H1 (cell line): Measurements from ENCODE around the gene OS9. TPM values are rescaled to one million over a fixed set of nuclear protein-coding genes. Genes with fewer than 3 reads are reported as not detected.
A peak's percentile ranks its signal among the peaks of the same experiment; 100 is the strongest.

Experiments
- CTCF ChIA-PET: fragments of 300-600 bp; sonication (Branson Sonifier 250); formaldehyde crosslinking; loops from one replicate; lab custom pipeline; 2021; ENCODE audit not compliant: partially characterized antibody; lab: Charles Lee
- POLR2A ChIA-PET: fragments of 300-600 bp; sonication (Branson Sonifier 250); formaldehyde crosslinking; loops from one replicate; lab custom pipeline; 2021; ENCODE audit warnings: inconsistent platforms; ENCODE audit not compliant: partially characterized antibody; lab: Charles Lee
- DNase-seq, 2 experiments: peaks; one replicate each; pipeline versions ENCODE4 v3.0.0 to v3.0.0-alpha.2; 2010 to 2022; ENCODE audit warnings: low spot score in 2 of 2, low read depth in 1 of 2, mixed read lengths in 1 of 2
- FAIRE-seq: peaks from 2 replicates; lab custom pipeline; 2011; peaks lifted over from hg19 to GRCh38; lab: Jason Lieb, UNC
- H2AFZ ChIP-seq: 2 replicates; pipeline ENCODE4 v1.8.1; 2012; ENCODE audit warnings: low read length, inconsistent platforms
- H2AK5ac ChIP-seq: 2 replicates; pipeline ENCODE4 v1.6.1; 2013; ENCODE audit warnings: low read depth, low read length
- H2BK120ac ChIP-seq: replicated peaks from 2 replicates; pipeline ENCODE3; 2013; ENCODE audit warnings: low read depth, low read length, inconsistent platforms
- H2BK12ac ChIP-seq: 2 replicates; pipeline ENCODE4 v1.6.1; 2013; ENCODE audit warnings: low read depth, low read length
- H2BK15ac ChIP-seq: 2 replicates; pipeline ENCODE4 v1.6.1; 2013; ENCODE audit warnings: low read length
- H2BK20ac ChIP-seq: 2 replicates; pipeline ENCODE4 v1.6.1; 2013; ENCODE audit warnings: low read length
- H2BK5ac ChIP-seq: 2 replicates; pipeline ENCODE4 v1.6.1; 2013; ENCODE audit warnings: low read depth, low read length
- H3K14ac ChIP-seq: 2 replicates; pipeline ENCODE4 v1.6.1; 2013; ENCODE audit warnings: inconsistent platforms; ENCODE audit not compliant: insufficient read length
- H3K18ac ChIP-seq: 2 replicates; pipeline ENCODE4 v1.6.1; 2013; ENCODE audit warnings: low read length; ENCODE audit errors: extremely low read depth
- H3K23ac ChIP-seq: 2 replicates; pipeline ENCODE4 v1.6.1; 2013; ENCODE audit warnings: inconsistent platforms; ENCODE audit not compliant: insufficient read length
- H3K23me2 ChIP-seq: 2 replicates; pipeline ENCODE4 v1.6.1; 2013; ENCODE audit warnings: low read depth, low read length
- H3K27ac ChIP-seq: 2 replicates; pipeline ENCODE4 v1.6.1; 2011; ENCODE audit warnings: low read depth, low read length, inconsistent platforms
- H3K27me3 ChIP-seq, 4 experiments: replicated peaks in 1 of 4; 1 replicate in 1 of 4; 2 replicates in 3 of 4; pipeline versions ENCODE4 v1.6.1 to v1.8.1; 2011 to 2013; ENCODE audit warnings: low read length in 3 of 4, mild to moderate bottlenecking in 3 of 4, inconsistent platforms in 2 of 4, mixed read lengths in 2 of 4, moderate library complexity in 1 of 4; ENCODE audit not compliant: control insufficient read depth in 3 of 4, insufficient read depth in 3 of 4; ENCODE audit errors: extremely low read depth in 1 of 4
- H3K36me3 ChIP-seq, 4 experiments: 2 replicates each; pipeline versions ENCODE4 v1.6.1 to v1.8.1; 2011 to 2013; ENCODE audit warnings: mild to moderate bottlenecking in 4 of 4, low read length in 3 of 4, moderate library complexity in 2 of 4, control low read depth in 1 of 4, inconsistent platforms in 1 of 4; ENCODE audit not compliant: insufficient read depth in 4 of 4, control insufficient read depth in 2 of 4
- H3K4ac ChIP-seq: replicated peaks from 2 replicates; pipeline ENCODE3; 2013; ENCODE audit warnings: low read length, low read depth, mixed read lengths, inconsistent platforms; ENCODE audit not compliant: insufficient read length
- H3K4me1 ChIP-seq, 4 experiments: replicated peaks in 1 of 4; 1 replicate in 1 of 4; 2 replicates in 3 of 4; pipeline versions ENCODE4 v1.6.1 to v1.8.1; 2011 to 2013; ENCODE audit warnings: low read length in 3 of 4, inconsistent platforms in 2 of 4, mixed read lengths in 1 of 4; ENCODE audit not compliant: insufficient read depth in 4 of 4, control insufficient read depth in 3 of 4
- H3K4me2 ChIP-seq, 2 experiments: 2 replicates each; pipeline versions ENCODE4 v1.6.1 to v1.8.1; 2011 to 2013; ENCODE audit warnings: low read depth in 2 of 2, low read length in 2 of 2, control low read depth in 1 of 2, inconsistent platforms in 1 of 2, mild to moderate bottlenecking in 1 of 2; ENCODE audit not compliant: insufficient read depth in 1 of 2
- H3K4me3 ChIP-seq, 4 experiments: fragments of 200-600, 300-600 bp in 1 of 4; sonication (generic), shearing (Covaris generic), sonication (Bioruptor Twin) in 1 of 4; 2 replicates each; pipeline versions ENCODE4 v1.5.1 to v1.8.1; 2011 to 2016; ENCODE audit warnings: low read length in 4 of 4, low read depth in 3 of 4, control low read depth in 2 of 4, inconsistent platforms in 2 of 4, mild to moderate bottlenecking in 2 of 4, mixed read lengths in 1 of 4, moderate library complexity in 1 of 4; ENCODE audit not compliant: insufficient read depth in 2 of 4; ENCODE audit errors: extremely low read depth in 1 of 4
- H3K56ac ChIP-seq: replicated peaks from 2 replicates; pipeline ENCODE3; 2013; ENCODE audit warnings: low read depth, mild to moderate bottlenecking, mixed read lengths, low read length, inconsistent platforms; ENCODE audit not compliant: insufficient read length
- H3K79me1 ChIP-seq: 2 replicates; pipeline ENCODE4 v1.6.1; 2013; ENCODE audit warnings: low read depth, low read length, control low read depth
- H3K79me2 ChIP-seq, 2 experiments: 2 replicates each; pipeline versions ENCODE4 v1.6.1 to v1.8.1; 2012 to 2013; ENCODE audit warnings: low read length in 2 of 2, mild to moderate bottlenecking in 2 of 2, inconsistent platforms in 1 of 2; ENCODE audit not compliant: insufficient read depth in 2 of 2, control insufficient read depth in 1 of 2
- H3K9ac ChIP-seq, 4 experiments: replicated peaks in 1 of 4; 1 replicate in 1 of 4; 2 replicates in 3 of 4; pipeline versions ENCODE4 v1.6.1 to v1.8.1; 2011 to 2013; ENCODE audit warnings: low read depth in 3 of 4, low read length in 3 of 4, control low read depth in 2 of 4, mild to moderate bottlenecking in 2 of 4, moderate library complexity in 2 of 4, inconsistent platforms in 1 of 4; ENCODE audit errors: extremely low read depth in 1 of 4
- H3K9me3 ChIP-seq, 2 experiments: 2 replicates each; pipeline versions ENCODE4 v1.6.1 to v1.8.1; 2012 to 2013; ENCODE audit warnings: mild to moderate bottlenecking in 2 of 2, moderate library complexity in 2 of 2, control low read depth in 1 of 2, inconsistent platforms in 1 of 2, low read depth in 1 of 2, low read length in 1 of 2, mixed read lengths in 1 of 2; ENCODE audit not compliant: insufficient read depth in 2 of 2
- H4K20me1 ChIP-seq, 2 experiments: replicated peaks in 1 of 2; 2 replicates each; pipeline versions ENCODE3 to v1.8.1; 2011 to 2013; ENCODE audit warnings: inconsistent platforms in 2 of 2, low read length in 2 of 2, mild to moderate bottlenecking in 1 of 2; ENCODE audit not compliant: insufficient read depth in 2 of 2, control insufficient read depth in 1 of 2
- H4K5ac ChIP-seq: 2 replicates; pipeline ENCODE4 v1.6.1; 2013; ENCODE audit warnings: low read length, low read depth, mixed read lengths, inconsistent platforms; ENCODE audit not compliant: insufficient read length
- H4K8ac ChIP-seq: 2 replicates; pipeline ENCODE4 v1.8.0; 2013; ENCODE audit warnings: mild to moderate bottlenecking, moderate library complexity, low read length, inconsistent platforms; ENCODE audit not compliant: insufficient read depth; ENCODE audit errors: extremely low read depth
- H4K91ac ChIP-seq: replicated peaks from 2 replicates; pipeline ENCODE3; 2013; ENCODE audit warnings: low read length, mixed read lengths, inconsistent platforms; ENCODE audit not compliant: insufficient read length
- BCL11A ChIP-seq, 2 experiments: IDR thresholded peaks; one replicate each; pipeline ENCODE4 v1.6.1; 2011; ENCODE audit warnings: low read depth in 2 of 2, low read length in 2 of 2, mild to moderate bottlenecking in 2 of 2
- CEBPB ChIP-seq: IDR thresholded peaks from 2 replicates; pipeline ENCODE4 v1.6.1; 2012; ENCODE audit warnings: low read depth, low read length
- KDM4A ChIP-seq: IDR thresholded peaks from one replicate; pipeline ENCODE4 v1.7.1; 2012; ENCODE audit warnings: low read depth, mild to moderate bottlenecking, moderate library complexity, low read length, inconsistent platforms; ENCODE audit not compliant: severe bottlenecking
- NRF1 ChIP-seq: IDR thresholded peaks from 2 replicates; pipeline ENCODE4 v1.6.1; 2011; ENCODE audit warnings: mild to moderate bottlenecking, low read depth, low read length, improper control_type of control experiment
- RFX5 ChIP-seq: IDR thresholded peaks from 2 replicates; pipeline ENCODE4 v1.6.1; 2011; ENCODE audit warnings: low read depth, low read length, improper control_type of control experiment, borderline replicate concordance
- RXRA ChIP-seq: IDR thresholded peaks from 2 replicates; pipeline ENCODE4 v1.6.1; 2011; ENCODE audit warnings: low read depth, mild to moderate bottlenecking, low read length, moderate library complexity; ENCODE audit not compliant: insufficient read depth
- SP2 ChIP-seq: IDR thresholded peaks from 2 replicates; pipeline ENCODE4 v1.6.1; 2012; ENCODE audit warnings: mild to moderate bottlenecking, low read length, inconsistent platforms
- TCF12 ChIP-seq: IDR thresholded peaks from 2 replicates; pipeline ENCODE4 v1.6.1; 2011; ENCODE audit warnings: low read depth, mild to moderate bottlenecking, low read length
- YY1 ChIP-seq: IDR thresholded peaks from 2 replicates; pipeline ENCODE4 v1.6.1; 2011; ENCODE audit warnings: low read depth, mild to moderate bottlenecking, low read length
- ZNF274 ChIP-seq: IDR thresholded peaks from 2 replicates; pipeline ENCODE4 v1.7.0; 2012; ENCODE audit warnings: low read length, borderline replicate concordance; ENCODE audit errors: extremely low read depth
- WGBS, 2 experiments: shearing (Covaris generic) in 1 of 2; methylation state at CpG; one replicate each; pipeline versions ENCODE4 v1.1.6 to v1.1.7; 2013 to 2015; ENCODE audit warnings: low lambda C conversion rate in 2 of 2, mixed read lengths in 2 of 2, inconsistent platforms in 1 of 2, low coverage in 1 of 2, missing lambda C conversion rate in 1 of 2; ENCODE audit not compliant: insufficient replicate concordance in 2 of 2, insufficient coverage in 1 of 2, insufficient read length in 1 of 2; ENCODE audit errors: extremely low coverage in 1 of 2, missing lambda C conversion rate in 1 of 2; 5-methylcytosine and 5-hydroxymethylcytosine counted together
- polyA plus RNA-seq, 7 experiments: library from polyadenylated mRNA; depleted of rRNA in 3 of 7; stranded (reverse) in 5 of 7; unstranded in 2 of 7; fragments of >200 nt in 5 of 7; fragments of 200-250 nt in 2 of 7; gene quantifications; 1 replicate in 5 of 7; 2 replicates in 1 of 7; 4 replicates in 1 of 7; pipeline versions ENCODE4 v1.2.1 to v1.2.3, GENCODE V29; 2011 to 2013; ENCODE audit warnings: missing spikeins in 2 of 7, mixed read lengths in 2 of 7
- total RNA-seq: library from RNA; stranded (reverse); fragmentation: NEBNext Ultra II Directional; extraction: Animal tissue kit (Norgen Biotek cat#: 25700); gene quantifications from 2 replicates; pipeline ENCODE4 v1.2.1, GENCODE V29; 2021
- TF ChIP-seq, protein P1 (sequence below): IDR thresholded peaks from 2 replicates; pipeline ENCODE4 v1.6.1; 2011; ENCODE audit warnings: low read depth, mild to moderate bottlenecking, low read length; ENCODE audit not compliant: insufficient read depth

OS9 gene
- total and polyA plus RNA-seq, 2 of the 8 experiments (the other 6 are each of a cell fraction or from before 2014, with no cell fraction given) = 71.0 to 108 TPM

DNA sequence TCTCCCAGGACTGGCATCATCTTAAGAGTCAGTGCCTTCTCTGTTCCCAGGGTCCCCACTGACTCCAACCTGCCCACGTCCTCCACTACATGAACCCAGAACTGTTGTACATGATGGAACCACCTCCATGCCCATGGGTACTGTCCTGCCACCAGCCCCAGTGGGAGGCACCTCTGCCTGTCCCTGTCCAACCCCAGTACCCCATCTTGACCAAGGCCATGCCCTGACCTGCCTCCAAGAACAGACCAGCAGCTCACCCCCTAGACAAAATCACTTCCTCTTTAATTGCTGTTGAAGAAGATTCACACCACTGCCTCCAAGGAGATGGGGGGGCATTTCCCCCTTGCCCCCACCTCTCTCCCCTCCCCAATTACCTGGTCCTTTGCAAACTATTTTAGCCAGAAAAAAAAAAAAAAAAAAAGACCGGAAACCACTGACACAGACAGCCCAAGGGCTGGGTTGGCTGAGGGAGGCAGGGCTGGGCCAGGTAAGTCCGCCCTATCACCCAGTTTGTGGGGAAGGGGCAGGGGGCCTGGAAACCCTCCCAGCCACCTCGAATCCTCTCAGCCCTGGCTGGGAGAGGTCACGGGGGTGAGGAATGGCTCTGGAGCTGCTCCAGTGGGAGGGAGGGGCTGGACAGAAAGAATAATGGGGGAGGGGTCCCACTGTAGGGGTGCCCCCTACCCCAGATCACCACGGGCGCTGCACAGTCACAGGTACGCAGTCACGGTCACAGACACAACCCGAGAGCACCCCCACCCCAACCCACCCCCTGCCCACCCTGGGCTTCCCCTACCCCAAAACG is 31.2 kb downstream of the OS9 start:
- Histone ChIP-seq H3K27me3 (peaks cover 18 to 58% (median 43%) of the 10 kb centered on the region in 4 experiments), H3K79me1 (no peaks in the 10 kb centered on the region), H2BK5ac (no peak overlapping the region), H2AFZ (no peak overlapping the region), H3K36me3 (no peaks in the 10 kb centered on the region; a peak in 1 of 8 replicates), H4K8ac (no peak overlapping the region), H2BK15ac (no peak overlapping the region), H3K27ac (no peak overlapping the region), H3K4ac (no peak overlapping the region), H4K5ac (no peak overlapping the region), H4K20me1 (peaks cover 2 to 7% of the 10 kb centered on the region in 2 experiments), H2AK5ac (no peak overlapping the region), H3K4me1 (peaks cover 0 to 20% (median 13%) of the 10 kb centered on the region in 4 experiments; a peak in 5 of 7 replicates), H2BK120ac (no peak overlapping the region), H4K91ac (no peak overlapping the region), H3K56ac (no peak overlapping the region), H3K23me2 (peaks cover 12% of the 10 kb centered on the region; the same call in 1 of the 2 replicates), H3K9me3 (no peaks in the 10 kb centered on the region), H3K79me2 (no peaks in the 10 kb centered on the region), H3K23ac (no peak overlapping the region), H3K9ac (no peak overlapping the region), H3K14ac (no peak overlapping the region), H3K18ac (no peak overlapping the region), H3K4me2 (peak overlapping the region; percentile 26 to 52; a peak in 2 of 4 replicates), H2BK20ac (no peak overlapping the region), H3K4me3 (no peak overlapping the region), H2BK12ac (no peak overlapping the region)
- POLR2A ChIA-PET = interaction anchor here (0.7 to 7.4 kb wide), 7 partner anchors 8 to 142 kb away, joined by 3 to 59 read pairs (median 3); partner anchors contain the start of gene AGAP2
- CTCF ChIA-PET = interaction anchor here (0.7 to 11.7 kb wide), 23 partner anchors 9 to 155 kb away, joined by 3 to 149 read pairs (median 5); partner anchors contain the start of genes AGAP2 and OS9
- FAIRE-seq = no peak
- DNase-seq = peak in 1 of 2 experiments; percentile 40
- 66% methylated on average over 4 of the region's 11 CpGs; no CpG with 5 or more reads in 1 of the 2 experiments for WGBS, 2 experiments
- TF ChIP-seq BCL11A (IDR thresholded peaks at IDR 0.05; ENCODE audit: low read depth in 2 of 2, low read length in 2 of 2) (no peak), TCF12 (no peak), KDM4A (no peak), YY1 (no peak), RXRA (no peak), ZNF274 (no peak), CEBPB (no peak), SP2 (no peak), RFX5 (no peak), NRF1 (no peak)
- TF ChIP-seq, protein P1, sequence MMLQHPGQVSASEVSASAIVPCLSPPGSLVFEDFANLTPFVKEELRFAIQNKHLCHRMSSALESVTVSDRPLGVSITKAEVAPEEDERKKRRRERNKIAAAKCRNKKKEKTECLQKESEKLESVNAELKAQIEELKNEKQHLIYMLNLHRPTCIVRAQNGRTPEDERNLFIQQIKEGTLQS = no peak
